Measurements from ENCODE around the gene CBY1. TPM values are rescaled to one million over a fixed set of nuclear protein-coding genes. Genes with fewer than 3 reads are reported as not detected.

The CBY1 gene
- total and polyA plus RNA-seq, 12 donors: 23.8 to 96.0 (median 46.9) TPM

DNA sequence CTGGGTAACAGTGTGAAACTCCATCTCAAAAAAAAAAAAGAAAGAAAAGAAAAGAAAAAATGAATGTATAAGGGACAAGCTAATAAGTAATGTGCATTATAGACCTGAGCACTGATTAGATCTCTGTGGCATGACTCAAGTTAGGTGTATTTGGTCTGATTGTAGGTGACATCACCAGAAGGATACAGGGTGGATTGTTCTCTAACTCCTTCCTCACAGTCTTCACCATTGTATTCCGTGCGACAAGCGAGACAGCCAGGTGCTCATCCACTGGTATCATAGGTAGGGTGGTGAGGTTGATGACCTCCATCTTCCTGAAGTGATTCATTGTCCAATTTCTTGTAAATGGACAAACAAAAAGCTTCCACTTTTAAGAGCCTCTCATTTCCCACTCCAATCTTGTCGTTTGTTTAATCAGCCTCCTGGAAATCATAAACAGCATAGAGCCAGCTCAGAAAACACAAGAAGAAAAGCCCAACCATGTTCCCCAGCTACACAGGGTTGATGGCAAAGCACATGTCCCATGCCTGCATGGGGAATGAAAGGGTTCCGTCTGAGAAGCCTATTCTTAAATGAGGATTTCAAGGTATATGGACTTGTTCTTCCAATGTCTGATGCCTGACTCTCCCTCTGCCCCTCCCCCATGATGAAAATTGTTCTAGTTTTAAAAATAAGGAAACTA lies 6.5 kb upstream of the CBY1 start:
- no peak overlapping the region for H3K4me3 ChIP-seq
- WGBS, 4 donors: 78 to 87% (median 83%) methylated on average over 5 of the region's 5 CpGs
- H3K36me3 ChIP-seq (replicated peaks in 1 of 2): no peaks in the 10 kb centered on the region
- DNase-seq: no peak
- TF ChIP-seq CTCF (IDR thresholded peaks at IDR 0.05) (no peak), POLR2A (IDR thresholded peaks at IDR 0.05) (no peak)
- H3K27ac ChIP-seq: no peak overlapping the region
- no peaks in the 10 kb centered on the region for H3K4me1 ChIP-seq (replicated peaks in 1 of 2)
- H3K9me3 ChIP-seq (replicated peaks in 1 of 3): no peaks in the 10 kb centered on the region
- intact Hi-C loops (cut with DNase I): loop anchor here in 1 of 2 donors (10.0 kb wide), 1 partner anchor 135 kb away; no protein-coding TSS in a partner anchor
- no peaks in the 10 kb centered on the region for H3K27me3 ChIP-seq

- no peak overlapping the region for H3K4me3 ChIP-seq
- no peaks in the 10 kb centered on the region for H3K9me3 ChIP-seq (replicated peaks in 1 of 3)
- intact Hi-C loops (cut with DNase I): loop anchor here in 1 of 2 donors (10.0 kb wide), 1 partner anchor 138 kb away; no protein-coding TSS in a partner anchor
- TF ChIP-seq POLR2A (IDR thresholded peaks at IDR 0.05) (no peak), CTCF (IDR thresholded peaks at IDR 0.05) (no peak)
- H3K4me1 ChIP-seq (replicated peaks in 1 of 2): peaks cover 0 to 12% of the 10 kb centered on the region in 2 donors
- H3K36me3 ChIP-seq (replicated peaks in 1 of 2): no peaks in the 10 kb centered on the region
- H3K27ac ChIP-seq: no peak overlapping the region
- DNase-seq: no peak
- no peaks in the 10 kb centered on the region for H3K27me3 ChIP-seq
These were observed 3.6 kb upstream of the CBY1 start for GRCh38 chr22:38652859-38653258.

DNA sequence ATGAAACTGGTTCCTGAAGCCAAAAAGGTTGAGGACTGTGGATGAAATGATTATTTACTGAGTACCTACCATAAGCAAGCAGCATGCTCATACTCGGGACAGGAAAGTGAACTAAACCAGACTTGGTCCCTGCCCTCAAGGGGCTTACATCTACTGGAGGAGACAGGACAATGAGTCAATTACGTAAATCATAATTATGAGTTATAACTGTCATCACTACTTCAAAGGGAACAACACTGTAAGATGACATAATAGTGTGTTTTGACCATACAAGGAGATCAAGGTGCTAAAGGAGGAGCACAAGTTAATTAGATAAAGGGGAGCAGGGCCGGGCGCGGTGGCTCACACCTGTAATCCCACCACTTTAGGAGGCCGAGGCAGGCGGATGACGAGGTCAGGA lies 2.7 kb upstream of the CBY1 start:
- no peaks in the 10 kb centered on the region for H3K9me3 ChIP-seq (replicated peaks in 1 of 3)
- H3K4me1 ChIP-seq (replicated peaks in 1 of 2): peaks cover 0 to 16% of the 10 kb centered on the region in 2 donors
- 94 to 97% (median 95%) methylated on average over 8 of the region's 8 CpGs for WGBS, 4 donors
- TF ChIP-seq CTCF (IDR thresholded peaks at IDR 0.05) (no peak), POLR2A (IDR thresholded peaks at IDR 0.05) (no peak)
- H3K36me3 ChIP-seq (replicated peaks in 1 of 2): no peaks in the 10 kb centered on the region
- DNase-seq: no peak
- no peak overlapping the region for H3K4me3 ChIP-seq
- H3K27me3 ChIP-seq: no peaks in the 10 kb centered on the region
- intact Hi-C loops (cut with DNase I): loop anchor here in 1 of 2 donors (10.0 kb wide), 1 partner anchor 139 kb away; no protein-coding TSS in a partner anchor
- no peak overlapping the region for H3K27ac ChIP-seq

DNA sequence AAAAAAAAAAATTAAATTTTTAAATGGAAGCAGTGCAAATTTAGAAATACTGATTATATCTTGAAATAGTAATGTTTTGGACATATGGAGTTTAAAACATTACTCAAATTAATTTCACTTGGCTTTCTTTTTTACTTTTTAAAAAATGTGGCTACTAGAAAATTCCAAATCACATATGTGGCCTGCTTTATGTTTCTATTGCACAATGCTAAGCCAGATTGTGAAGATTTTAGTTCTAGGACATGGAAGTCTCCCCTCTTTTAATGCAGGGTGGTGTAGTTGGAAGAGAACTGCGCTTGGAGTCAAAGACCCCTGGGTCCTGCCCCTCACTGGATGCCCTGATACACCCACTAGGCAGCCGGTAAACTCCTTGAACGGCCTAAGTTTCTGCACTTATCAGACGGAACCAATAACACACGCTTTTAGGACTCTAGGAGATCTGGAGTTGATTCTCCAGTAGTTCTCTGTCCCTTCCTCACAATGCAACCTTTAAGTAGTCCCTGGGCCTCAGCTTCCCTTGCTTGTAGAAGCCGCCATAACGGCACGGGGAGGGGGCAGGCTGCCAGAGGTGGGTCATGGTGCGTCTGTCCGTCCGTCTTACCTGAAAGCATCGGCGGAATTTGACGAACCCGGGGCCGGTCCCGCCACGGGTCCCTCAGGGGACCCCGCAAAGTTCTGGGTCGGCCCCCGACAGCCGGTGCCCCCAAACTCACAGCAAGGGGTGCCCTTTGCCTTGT lies 751 bp upstream of the CBY1 start:
- Histone ChIP-seq H3K4me3 (peak overlapping the region in 3 of 4 donors; percentile 71 to 94 (median 73)), H3K27me3 (no peaks in the 10 kb centered on the region), H3K36me3 (replicated peaks in 1 of 2) (no peaks in the 10 kb centered on the region), H3K9me3 (replicated peaks in 1 of 3) (no peaks in the 10 kb centered on the region), H3K4me1 (replicated peaks in 1 of 2) (peaks cover 0 to 16% of the 10 kb centered on the region in 2 donors), H3K27ac (peak overlapping the region in 3 of 5 donors; percentile 91 to 93 (median 93))
- 6 to 24% (median 15%) methylated on average over 5 to 22 of the region's 22 CpGs for WGBS, 4 donors
- DNase-seq: peak in 2 of 7 donors; percentile 7 to 29
- TF ChIP-seq CTCF (IDR thresholded peaks at IDR 0.05) (no peak), POLR2A (IDR thresholded peaks at IDR 0.05) (no peak)
- intact Hi-C loops (cut with DNase I): loop anchor here in 1 of 2 donors (10.0 kb wide), 1 partner anchor 141 kb away; no protein-coding TSS in a partner anchor
